Natural killer cell treated with Interleukin-12 subunit alpha and Interleukin-12 subunit beta and Interleukin-15 and Interleukin-18, amount 100 ng/mL, for 72 hours (primary cell): ENCODE measurements around the gene ADAP1. TPM values are rescaled to one million over a fixed set of nuclear protein-coding genes. Genes with fewer than 3 reads are reported as not detected.

Experiments used
- ATAC-seq, 2 donors: fragments of 150-1000 bp; cut with Tn5 transposase in 1 of 2; sonication (Bioruptor Pico), chemical (Tn5 transposase) in 1 of 2; 2 replicates each; pipeline ENCODE4 v1.10.0; 2021
- DNase-seq: peaks from one replicate; pipeline ENCODE4 v3.0.0; 2022; ENCODE audit warnings: low spot score
- H3K27ac Mint-ChIP-seq, 2 donors: 1 replicate in 1 of 2; 2 replicates in 1 of 2; pipeline ENCODE4 v1.8.0; 2022; ENCODE audit warnings: mixed read lengths in 2 of 2, mild to moderate bottlenecking in 1 of 2, moderate library complexity in 1 of 2
- H3K27me3 Mint-ChIP-seq, 2 donors: 1 replicate in 1 of 2; 2 replicates in 1 of 2; pipeline ENCODE4 v1.8.0; 2022; ENCODE audit warnings: mixed read lengths in 2 of 2
- H3K36me3 Mint-ChIP-seq: one replicate; pipeline ENCODE4 v1.8.0; 2022; ENCODE audit warnings: mixed read lengths
- H3K4me1 Mint-ChIP-seq, 2 donors: 1 replicate in 1 of 2; 2 replicates in 1 of 2; pipeline ENCODE4 v1.8.0; 2022; ENCODE audit warnings: low read depth in 2 of 2, mixed read lengths in 2 of 2, mild to moderate bottlenecking in 1 of 2
- H3K4me3 Mint-ChIP-seq: one replicate; pipeline ENCODE4 v1.8.0; 2022; ENCODE audit warnings: mixed read lengths
- H3K9me3 Mint-ChIP-seq: 2 replicates; pipeline ENCODE4 v1.8.0; 2022; ENCODE audit warnings: mixed read lengths
- total RNA-seq, 2 donors: library from RNA; stranded (reverse); gene quantifications; one replicate each; pipeline ENCODE4 v1.2.3, GENCODE V29; 2022

The ADAP1 gene
- total RNA-seq, 2 donors from 2014 or later: 70.6 to 161 TPM

DNA sequence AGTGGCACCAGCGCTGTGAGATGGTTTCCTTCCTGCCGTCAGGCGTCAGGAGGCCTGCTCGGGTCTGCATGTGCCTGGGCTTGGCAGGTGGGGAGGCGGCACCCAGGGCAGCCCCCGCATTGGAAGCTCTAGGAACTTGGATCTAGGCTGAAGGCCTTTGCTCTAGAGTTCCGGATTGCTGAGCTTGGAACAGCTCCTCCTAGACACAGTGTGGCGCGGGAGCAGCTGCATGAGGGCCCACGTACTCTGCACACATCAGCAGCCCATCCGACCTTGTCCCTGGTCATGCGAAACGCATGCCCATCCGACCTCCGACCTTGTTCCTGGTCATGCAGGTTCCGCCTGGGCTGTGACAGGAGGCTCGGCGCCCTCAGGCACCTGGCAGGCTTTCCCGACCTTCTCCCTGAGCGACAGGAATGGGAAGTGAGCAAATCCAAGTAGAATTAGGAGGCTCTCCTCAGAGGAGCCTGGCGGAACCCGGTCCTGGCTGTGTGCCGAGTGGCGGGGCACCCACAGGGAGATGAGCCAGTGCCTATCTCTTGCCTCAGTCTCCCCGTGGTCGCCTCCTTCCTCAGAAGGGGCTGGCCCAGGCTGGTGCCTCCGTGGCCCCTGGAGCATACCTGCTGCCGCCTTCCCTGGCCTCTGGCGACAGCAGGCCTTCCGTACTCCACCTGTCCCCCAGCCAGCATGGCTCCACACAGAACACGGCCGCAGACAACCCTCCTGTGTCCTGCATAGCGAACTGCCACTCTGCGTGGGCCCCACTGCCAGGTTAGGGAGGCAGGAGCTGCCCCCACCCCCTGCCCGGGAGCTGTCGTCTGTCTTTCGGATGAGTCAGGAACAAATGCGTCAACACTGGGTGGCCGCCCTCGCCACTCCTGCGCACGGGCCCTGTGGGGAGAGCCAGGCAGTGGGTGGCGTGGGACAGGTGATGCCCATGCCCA lies 66.1 kb downstream of the ADAP1 start:
- Mint-ChIP-seq H3K27ac (no peak overlapping the region), H3K36me3 (peaks cover 13% of the 10 kb centered on the region), H3K4me1 (peaks cover 9 to 17% of the 10 kb centered on the region in 2 donors), H3K9me3 (no peaks in the 10 kb centered on the region), H3K27me3 (no peaks in the 10 kb centered on the region), H3K4me3 (no peak overlapping the region)
- peak; percentile 58 for DNase-seq
- ATAC-seq: no peak

DNA sequence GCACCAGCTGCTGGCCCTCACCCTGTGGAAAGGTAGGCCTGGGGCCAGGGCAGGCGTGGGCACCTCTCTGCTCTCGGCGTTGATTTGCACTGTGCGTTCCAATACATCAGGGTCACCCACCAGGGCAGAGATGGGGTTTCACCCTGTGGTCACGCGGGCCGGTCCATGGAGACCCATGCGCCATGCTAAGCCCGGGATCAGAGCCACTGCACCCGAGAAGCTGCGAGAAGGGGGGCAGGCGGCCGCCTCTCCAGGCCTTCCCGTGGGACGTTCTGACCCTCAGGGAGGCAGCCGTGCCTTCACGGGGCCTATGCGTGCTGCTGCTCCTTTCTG lies 67.0 kb downstream of the ADAP1 start:
- H3K9me3 Mint-ChIP-seq: no peaks in the 10 kb centered on the region
- peaks cover 1 to 18% of the 10 kb centered on the region in 2 donors for H3K4me1 Mint-ChIP-seq
- H3K27me3 Mint-ChIP-seq: no peaks in the 10 kb centered on the region
- ATAC-seq (no peak), DNase-seq (peak; percentile 59)
- no peak overlapping the region for H3K4me3 Mint-ChIP-seq
- peaks cover 4% of the 10 kb centered on the region for H3K36me3 Mint-ChIP-seq
- H3K27ac Mint-ChIP-seq: no peak overlapping the region

DNA sequence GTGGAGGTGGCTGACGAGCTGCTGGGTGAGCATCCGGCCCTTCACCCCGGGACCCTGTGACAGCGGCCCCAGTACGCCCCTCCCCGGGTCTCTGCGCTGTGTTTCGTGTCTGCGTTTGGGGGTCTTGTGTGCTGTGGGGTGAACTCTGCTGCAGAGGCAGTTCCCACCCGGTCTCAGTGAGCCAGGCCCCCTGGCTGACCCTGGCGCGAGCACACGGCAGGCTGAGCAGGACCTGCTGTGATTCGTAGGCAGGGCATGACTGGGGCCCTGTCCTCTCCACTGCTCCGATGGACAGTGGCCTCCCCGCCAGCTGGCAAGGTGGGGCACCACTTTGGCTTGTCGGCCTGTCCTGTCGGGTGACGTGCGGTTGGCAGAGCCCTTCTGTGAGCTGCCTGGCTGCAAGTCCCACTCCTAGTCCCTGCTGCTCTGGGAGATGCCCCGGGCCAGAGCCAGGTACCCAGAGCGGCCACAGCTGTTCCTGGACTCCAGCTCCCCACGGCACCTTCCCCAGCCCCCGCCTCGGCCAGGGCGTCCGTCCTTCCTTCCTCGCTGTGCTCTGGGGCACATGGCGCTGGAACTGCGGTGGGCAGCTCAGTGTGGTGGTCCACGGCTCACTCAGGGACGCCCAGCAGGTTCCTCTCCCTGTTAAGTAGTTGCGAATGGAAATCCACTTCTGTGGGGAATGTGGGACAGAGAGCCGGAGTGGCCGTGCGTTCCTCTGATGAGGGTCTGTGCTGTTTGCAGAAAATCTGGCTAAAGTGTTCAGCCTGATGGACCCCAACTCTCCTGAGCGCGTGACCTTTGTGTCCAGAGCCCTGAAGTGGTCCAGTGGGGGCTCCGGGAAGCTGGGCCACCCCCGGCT lies 67.6 kb downstream of the ADAP1 start:
- H3K9me3 Mint-ChIP-seq: no peaks in the 10 kb centered on the region
- H3K27ac Mint-ChIP-seq: no peak overlapping the region
- no peak overlapping the region for H3K4me3 Mint-ChIP-seq
- H3K36me3 Mint-ChIP-seq: no peaks in the 10 kb centered on the region
- peaks cover 3 to 22% of the 10 kb centered on the region in 2 donors for H3K4me1 Mint-ChIP-seq
- H3K27me3 Mint-ChIP-seq: no peaks in the 10 kb centered on the region
- ATAC-seq (no peak), DNase-seq (peak; percentile 57)

DNA sequence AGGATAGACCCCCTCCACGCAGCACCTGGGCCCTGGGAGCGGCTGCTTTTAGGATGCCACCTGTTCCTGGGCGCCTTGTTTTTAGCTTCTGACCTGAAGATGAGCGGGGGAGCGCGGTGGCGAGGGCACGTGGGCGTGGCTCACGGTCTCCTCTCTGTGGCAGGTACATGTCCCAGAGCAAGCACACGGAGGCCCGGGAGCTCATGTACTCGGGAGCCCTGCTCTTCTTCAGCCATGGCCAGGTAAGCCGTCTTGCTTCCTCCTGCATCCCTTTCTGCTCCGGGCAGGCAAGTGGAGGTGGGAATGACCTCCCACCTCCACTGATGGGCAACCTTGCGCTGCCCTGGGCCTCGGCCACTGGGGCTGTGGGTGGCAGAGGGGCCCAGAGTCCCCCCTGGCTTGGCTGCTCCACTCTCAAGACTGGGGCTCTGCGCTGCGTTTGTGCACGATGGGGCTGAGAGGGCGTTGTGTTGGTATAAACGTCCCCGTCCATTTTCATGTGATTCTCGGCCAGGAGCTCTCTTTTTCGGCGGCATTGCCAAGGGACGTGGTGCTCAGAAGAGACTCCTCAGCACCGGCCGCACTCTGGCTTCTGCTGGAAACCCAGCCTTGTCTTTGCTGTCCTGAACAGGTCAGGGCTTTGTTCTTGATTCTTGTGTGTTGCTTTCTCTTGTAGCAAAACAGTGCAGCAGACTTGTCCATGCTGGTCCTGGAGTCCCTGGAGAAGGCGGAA lies 68.4 kb downstream of the ADAP1 start:
- ATAC-seq (no peak), DNase-seq (peak; percentile 53)
- H3K27ac Mint-ChIP-seq: no peak overlapping the region

DNA sequence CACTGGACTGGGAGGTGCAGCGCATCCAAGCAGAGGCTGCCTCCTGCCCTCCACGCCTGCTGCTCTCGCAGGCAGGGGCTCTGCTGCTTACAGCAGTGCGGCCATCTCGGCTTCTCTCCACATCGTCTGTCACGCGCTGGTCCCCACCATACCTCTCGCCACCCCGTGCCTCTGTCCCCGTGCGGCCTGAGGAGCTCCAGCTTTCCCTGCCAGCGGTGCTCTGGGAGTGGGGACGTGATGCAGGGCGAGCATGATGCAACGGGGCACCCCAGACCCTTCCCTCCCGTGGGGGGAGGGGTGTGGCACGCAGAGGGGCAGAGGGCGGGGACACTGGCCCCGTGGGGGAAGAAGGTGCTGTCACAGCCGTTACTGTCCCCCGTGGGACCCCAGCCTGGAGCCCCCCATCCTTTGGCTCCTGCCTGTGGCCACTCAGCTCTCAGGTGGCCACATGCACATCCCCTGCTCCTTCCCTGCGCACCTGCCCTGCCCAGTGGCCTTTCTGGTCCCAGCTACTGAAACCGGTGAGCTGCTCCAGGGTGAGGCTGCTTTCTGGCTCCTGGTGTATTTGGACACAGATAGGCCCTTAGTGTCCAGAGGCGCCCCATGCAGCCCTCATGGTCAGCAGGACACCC lies 69.1 kb downstream of the ADAP1 start:
- H3K4me3 Mint-ChIP-seq: no peak overlapping the region
- H3K27ac Mint-ChIP-seq: no peak overlapping the region
- H3K4me1 Mint-ChIP-seq: peaks cover 5 to 24% of the 10 kb centered on the region in 2 donors
- H3K9me3 Mint-ChIP-seq: no peaks in the 10 kb centered on the region
- H3K27me3 Mint-ChIP-seq: no peaks in the 10 kb centered on the region
- ATAC-seq: no peak
- DNase-seq: peak; percentile 20
- no peaks in the 10 kb centered on the region for H3K36me3 Mint-ChIP-seq

More for the DNA sequence above, 68.4 kb downstream of the ADAP1 start:
- Mint-ChIP-seq H3K4me1 (peaks cover 5 to 24% of the 10 kb centered on the region in 2 donors), H3K9me3 (no peaks in the 10 kb centered on the region), H3K27me3 (no peaks in the 10 kb centered on the region), H3K4me3 (no peak overlapping the region), H3K36me3 (no peaks in the 10 kb centered on the region)

DNA sequence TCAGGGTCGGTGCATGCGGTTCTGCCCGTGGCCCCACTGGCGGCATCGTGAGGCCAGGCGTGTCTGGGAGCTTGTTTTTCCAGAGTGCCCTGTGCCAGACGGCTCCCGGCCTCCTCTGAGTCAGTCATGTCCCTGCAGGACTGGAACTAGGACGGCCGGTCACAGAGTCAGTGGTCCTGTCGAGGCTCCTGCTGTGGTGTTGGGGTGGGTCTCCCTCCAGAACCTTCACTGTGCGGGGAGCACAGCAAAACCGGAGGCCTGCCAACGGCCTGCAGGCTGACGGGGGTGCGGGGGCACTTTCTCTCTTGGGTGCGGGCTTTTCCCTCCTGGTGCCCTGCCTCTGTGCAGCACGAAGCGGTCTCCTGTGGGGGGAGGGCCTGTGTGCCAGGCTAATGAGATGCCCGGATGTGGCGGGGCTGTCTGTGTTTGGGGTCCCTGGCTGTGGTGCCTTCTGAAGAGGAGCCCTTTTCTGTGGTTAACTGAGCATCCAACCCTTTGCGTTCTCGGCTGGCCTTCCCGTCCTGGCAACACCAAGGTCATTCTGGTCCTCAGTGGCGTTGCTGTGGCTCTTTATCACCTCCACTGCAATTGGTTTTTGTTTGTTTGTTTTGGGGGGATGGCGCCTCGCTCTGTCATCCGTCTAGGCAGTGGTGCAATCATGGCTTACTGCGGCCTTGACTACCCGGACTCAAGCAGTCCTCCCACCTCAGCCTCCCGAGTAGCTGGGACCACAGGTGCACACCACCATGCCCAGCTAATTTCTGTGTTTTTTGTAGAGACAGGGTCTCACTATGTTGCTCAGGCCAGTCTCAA lies 70.1 kb downstream of the ADAP1 start:
- no peaks in the 10 kb centered on the region for H3K36me3 Mint-ChIP-seq
- DNase-seq (peak; percentile 61), ATAC-seq (no peak)
- no peak overlapping the region for H3K27ac Mint-ChIP-seq
- H3K4me3 Mint-ChIP-seq: no peak overlapping the region
- H3K4me1 Mint-ChIP-seq: peaks cover 5 to 24% of the 10 kb centered on the region in 2 donors
- H3K9me3 Mint-ChIP-seq: no peaks in the 10 kb centered on the region
- no peaks in the 10 kb centered on the region for H3K27me3 Mint-ChIP-seq

DNA sequence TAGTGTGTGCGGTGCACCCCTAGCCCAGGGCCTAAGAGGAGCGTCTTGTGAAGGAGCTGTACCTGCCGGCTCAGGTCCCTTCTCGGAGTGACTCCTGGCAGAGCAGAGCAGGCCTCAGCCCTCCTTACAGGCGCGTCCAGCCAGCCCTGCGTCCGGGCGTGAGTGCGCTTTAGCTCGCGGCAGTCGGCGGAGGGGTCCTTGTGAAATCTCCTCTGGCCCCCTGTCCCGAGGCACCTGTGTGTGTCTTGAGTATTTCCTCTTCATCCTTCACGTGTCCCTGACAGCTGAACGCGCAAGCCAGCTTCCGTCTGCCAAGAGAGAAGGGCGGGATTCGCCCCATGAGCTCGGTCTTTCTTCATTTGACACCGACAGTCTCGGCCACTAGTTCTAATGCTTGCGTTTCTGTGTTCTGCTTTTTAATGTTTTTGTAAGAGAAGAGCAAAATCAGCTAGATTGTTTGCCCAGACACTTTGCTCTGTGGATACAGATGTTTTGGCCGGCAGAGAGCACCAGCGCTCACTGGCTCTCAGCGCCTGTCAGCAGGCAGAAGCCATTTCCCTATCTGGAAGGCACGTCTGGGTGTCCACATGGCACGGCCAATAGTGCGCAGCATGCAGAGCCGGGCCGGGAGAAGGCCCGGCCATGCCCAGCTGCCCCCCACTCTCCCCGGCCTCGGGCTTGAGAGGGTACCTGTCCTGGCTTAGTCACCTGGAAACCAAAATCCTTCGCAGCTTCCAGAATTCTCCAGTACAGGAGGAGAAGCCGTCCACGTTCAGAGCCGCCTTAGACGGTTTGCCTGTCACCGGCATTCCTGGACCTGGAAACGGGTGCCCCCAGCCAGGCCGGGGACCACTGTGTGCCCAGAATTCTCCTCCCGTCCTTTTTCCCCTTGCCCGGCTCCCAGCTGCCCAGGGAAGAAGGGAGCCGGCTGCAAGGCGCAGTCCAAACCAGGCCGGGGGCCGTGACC lies 71.1 kb downstream of the ADAP1 start:
- no peaks in the 10 kb centered on the region for H3K9me3 Mint-ChIP-seq
- H3K4me3 Mint-ChIP-seq: no peak overlapping the region
- no peak for ATAC-seq
- DNase-seq: peak; percentile 32
- no peaks in the 10 kb centered on the region for H3K27me3 Mint-ChIP-seq
- H3K36me3 Mint-ChIP-seq: no peaks in the 10 kb centered on the region
- peaks cover 6 to 27% of the 10 kb centered on the region in 2 donors for H3K4me1 Mint-ChIP-seq
- peak overlapping the region in 1 of 2 donors; percentile 29 for H3K27ac Mint-ChIP-seq

DNA sequence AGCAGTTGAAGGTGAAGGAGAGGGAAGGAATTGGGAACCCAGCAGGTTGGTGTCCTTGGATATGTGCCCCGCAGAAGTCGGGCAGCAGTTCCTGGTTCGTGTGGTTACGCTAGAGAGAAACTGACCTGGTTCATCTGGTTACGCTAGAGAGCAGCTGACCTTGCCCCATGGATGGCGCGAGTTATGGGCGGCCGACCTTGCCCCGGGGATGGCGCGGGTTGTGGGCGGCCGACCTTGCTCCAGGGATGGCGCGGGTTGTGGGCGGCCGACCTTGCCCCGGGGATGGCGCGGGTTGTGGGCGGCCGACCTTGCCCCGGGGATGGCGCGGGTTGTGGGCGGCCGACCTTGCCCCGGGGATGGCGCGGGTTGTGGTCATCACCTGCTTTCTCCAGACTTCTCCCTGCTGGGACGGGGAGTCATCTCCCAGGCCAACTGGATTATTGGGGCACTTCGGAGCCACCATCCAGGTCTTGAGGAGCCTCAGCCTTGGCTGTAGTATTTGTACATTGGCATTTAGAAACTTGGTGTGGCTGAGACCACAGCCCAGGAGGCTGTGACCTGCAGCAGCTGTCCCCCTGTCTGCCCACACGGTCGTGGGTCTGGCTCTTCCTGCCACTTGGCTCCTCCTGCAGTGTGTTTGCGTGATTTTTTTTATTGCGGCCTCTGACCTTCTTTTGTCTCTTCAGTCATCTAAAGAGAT lies 72.0 kb downstream of the ADAP1 start:
- H3K4me1 Mint-ChIP-seq: peaks cover 11 to 29% of the 10 kb centered on the region in 2 donors
- H3K27ac Mint-ChIP-seq: peak overlapping the region in 1 of 2 donors; percentile 29
- ATAC-seq (no peak), DNase-seq (peak; percentile 25)
- H3K36me3 Mint-ChIP-seq: no peaks in the 10 kb centered on the region
- H3K27me3 Mint-ChIP-seq: no peaks in the 10 kb centered on the region
- no peaks in the 10 kb centered on the region for H3K9me3 Mint-ChIP-seq
- no peak overlapping the region for H3K4me3 Mint-ChIP-seq

DNA sequence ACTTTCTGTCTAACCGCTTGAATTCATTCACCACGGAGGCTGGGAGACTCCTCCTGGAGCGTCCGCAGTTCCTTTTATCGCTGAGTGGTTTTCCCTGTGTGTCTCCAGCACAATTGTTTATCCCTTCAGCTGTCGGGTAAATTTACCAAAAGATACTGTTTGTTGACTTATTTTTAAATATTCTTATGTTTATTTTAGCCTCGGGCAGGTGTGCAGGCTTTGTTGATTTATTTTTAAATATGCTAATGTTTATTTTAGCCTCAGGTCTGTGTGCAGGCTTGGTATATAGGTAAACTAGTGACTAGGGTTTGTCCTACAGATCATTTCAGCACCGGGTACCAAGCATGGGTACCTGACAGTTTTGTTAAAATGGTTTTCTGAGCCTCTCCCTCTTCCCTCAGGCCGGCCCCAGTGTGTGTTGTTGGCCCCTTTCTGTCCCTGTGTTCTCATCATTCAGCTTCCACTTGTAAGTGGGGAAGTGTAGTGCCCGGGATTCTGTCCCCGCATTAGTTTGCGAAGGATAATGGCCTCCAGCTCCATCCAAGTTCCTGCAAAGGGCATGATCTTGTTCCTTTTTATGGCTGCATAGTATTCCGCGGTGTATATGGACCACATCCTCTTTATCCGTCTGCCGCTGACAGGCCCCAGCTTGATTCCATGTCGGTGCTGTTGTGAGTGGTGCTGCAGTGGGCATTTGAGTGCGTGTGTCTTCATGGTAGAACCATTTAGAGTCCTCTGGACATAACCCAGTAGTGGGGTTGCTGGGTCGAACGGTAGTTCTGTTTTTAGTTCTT lies 72.8 kb downstream of the ADAP1 start:
- Mint-ChIP-seq H3K27ac (no peak overlapping the region), H3K36me3 (no peaks in the 10 kb centered on the region), H3K27me3 (no peaks in the 10 kb centered on the region), H3K4me1 (peaks cover 16 to 36% of the 10 kb centered on the region in 2 donors), H3K4me3 (no peak overlapping the region), H3K9me3 (no peaks in the 10 kb centered on the region)
- DNase-seq (peak; percentile 35), ATAC-seq (no peak)

DNA sequence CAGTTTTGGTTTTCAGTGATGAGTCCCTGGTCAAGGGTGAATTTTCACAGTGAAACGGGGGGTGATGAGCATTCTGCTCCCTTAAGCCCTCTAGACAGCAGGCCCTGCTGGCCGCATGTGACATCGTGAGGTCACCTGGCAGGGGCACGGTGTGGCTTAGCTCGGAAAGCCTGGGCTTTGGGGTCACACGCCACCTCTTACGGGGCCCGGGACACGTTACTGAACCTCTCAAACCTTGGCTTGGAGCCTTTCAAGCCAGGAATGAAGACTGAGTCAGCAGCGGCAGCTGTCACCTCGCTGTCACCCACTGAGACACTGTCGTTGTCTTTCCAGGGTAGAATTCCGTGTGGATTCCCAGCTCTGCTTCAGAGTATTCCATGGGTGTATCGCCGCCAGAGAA lies 74.0 kb downstream of the ADAP1 start:
- ATAC-seq (no peak), DNase-seq (peak; percentile 48)
- no peak overlapping the region for H3K4me3 Mint-ChIP-seq
- no peaks in the 10 kb centered on the region for H3K27me3 Mint-ChIP-seq
- no peaks in the 10 kb centered on the region for H3K36me3 Mint-ChIP-seq
- H3K27ac Mint-ChIP-seq: no peak overlapping the region
- no peaks in the 10 kb centered on the region for H3K9me3 Mint-ChIP-seq
- H3K4me1 Mint-ChIP-seq: peaks cover 16 to 32% of the 10 kb centered on the region in 2 donors

DNA sequence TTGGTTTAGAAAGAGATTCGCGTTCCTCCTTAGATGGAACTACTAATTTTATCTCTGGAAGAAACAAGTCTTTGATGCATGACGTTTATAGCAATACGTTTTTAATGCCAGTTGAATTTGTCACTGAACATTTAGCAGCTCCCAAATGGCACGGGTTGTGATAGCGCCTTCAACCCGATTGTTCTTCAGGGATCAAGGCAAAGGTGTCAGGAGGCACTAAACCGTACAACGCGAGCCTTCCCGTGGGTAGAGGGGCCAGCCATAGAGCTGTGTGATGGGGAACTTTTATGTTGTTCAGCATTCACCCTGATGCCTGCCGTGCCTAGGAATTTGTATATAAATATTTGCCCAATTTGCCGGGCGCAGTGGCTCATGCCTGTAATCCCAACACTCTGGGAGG lies 74.8 kb downstream of the ADAP1 start:
- Mint-ChIP-seq H3K4me1 (peaks cover 16 to 31% of the 10 kb centered on the region in 2 donors), H3K4me3 (no peak overlapping the region), H3K9me3 (no peaks in the 10 kb centered on the region), H3K27ac (no peak overlapping the region), H3K27me3 (no peaks in the 10 kb centered on the region), H3K36me3 (no peaks in the 10 kb centered on the region)
- ATAC-seq (no peak), DNase-seq (peak; percentile 52)
